ENCODE data around the gene MECP2.

DNA sequence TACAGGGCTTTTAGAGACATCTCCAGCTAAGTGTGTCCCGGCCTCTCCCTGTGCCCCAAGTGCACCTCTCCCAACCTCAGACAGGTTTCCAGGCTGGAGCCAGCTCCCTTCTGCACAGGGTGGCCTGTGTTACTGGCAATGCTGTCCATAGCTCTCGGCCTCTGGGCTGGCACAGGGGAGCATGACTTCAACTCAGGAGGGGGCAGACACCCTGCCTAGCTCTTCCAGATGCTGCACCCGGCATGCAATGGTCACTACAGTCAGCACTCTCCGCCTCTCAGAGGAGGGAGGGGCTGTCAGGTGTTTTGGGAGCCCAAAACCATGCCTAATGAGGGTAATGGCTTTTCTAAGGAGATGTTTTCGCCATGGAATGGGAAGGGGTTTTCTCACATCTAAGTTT is 75.4 kb downstream of the MECP2 start:
- TF ChIP-seq, protein P1, sequence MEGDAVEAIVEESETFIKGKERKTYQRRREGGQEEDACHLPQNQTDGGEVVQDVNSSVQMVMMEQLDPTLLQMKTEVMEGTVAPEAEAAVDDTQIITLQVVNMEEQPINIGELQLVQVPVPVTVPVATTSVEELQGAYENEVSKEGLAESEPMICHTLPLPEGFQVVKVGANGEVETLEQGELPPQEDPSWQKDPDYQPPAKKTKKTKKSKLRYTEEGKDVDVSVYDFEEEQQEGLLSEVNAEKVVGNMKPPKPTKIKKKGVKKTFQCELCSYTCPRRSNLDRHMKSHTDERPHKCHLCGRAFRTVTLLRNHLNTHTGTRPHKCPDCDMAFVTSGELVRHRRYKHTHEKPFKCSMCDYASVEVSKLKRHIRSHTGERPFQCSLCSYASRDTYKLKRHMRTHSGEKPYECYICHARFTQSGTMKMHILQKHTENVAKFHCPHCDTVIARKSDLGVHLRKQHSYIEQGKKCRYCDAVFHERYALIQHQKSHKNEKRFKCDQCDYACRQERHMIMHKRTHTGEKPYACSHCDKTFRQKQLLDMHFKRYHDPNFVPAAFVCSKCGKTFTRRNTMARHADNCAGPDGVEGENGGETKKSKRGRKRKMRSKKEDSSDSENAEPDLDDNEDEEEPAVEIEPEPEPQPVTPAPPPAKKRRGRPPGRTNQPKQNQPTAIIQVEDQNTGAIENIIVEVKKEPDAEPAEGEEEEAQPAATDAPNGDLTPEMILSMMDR (conservative IDR thresholded peaks at IDR 0.05; ENCODE audit: low read depth, low read length) = no peak
- TF ChIP-seq EZH2 (IDR thresholded peaks at IDR 0.05; ENCODE audit: low read length, unreplicated experiment) = no peak
- TF ChIP-seq EZH2phosphoT487 (IDR thresholded peaks at IDR 0.05; ENCODE audit: borderline replicate concordance, low read length) = no peak

All from PC-3 (cell line).